ENCODE results near the gene ARPC2. TPM values are rescaled to one million over a fixed set of nuclear protein-coding genes. Genes with fewer than 3 reads are reported as not detected.

Gene ARPC2
- 346 and 401 TPM in 2 replicates for total RNA-seq

GRCh38 chr2:218216674-218217359 is at the start of gene ARPC2:
TSS of gene ARPC2 (plus strand) at chr2:218217189. CDS start at chr2:218217471, 282 bp downstream.

GRCh38 chr2:218260742-218261422 is 43.9 kb downstream of the ARPC2 start, which contains the start of gene GPBAR1:
TSS of gene GPBAR1 (plus strand) at chr2:218261015. CDS start at chr2:218262725, 1,710 bp downstream.

GRCh38 chr2:218269900-218270720 is 53.1 kb downstream of the ARPC2 start, which contains the start of the genes AAMP and PNKD:
TSS of gene AAMP (minus strand) at chr2:218270137. CDS start at chr2:218270086, 51 bp downstream.
TSS of gene PNKD (plus strand) at chr2:218270519. CDS start at chr2:218270536, 17 bp downstream.

GRCh38 chr2:218292048-218293014 is 75.3 kb downstream of the ARPC2 start, which contains the start of gene TMBIM1:
TSS of gene TMBIM1 (minus strand) at chr2:218292503. CDS start at chr2:218282141, 10,362 bp downstream.

Other genes with a start within 250 kb of the ARPC2 start
- gene TNS1, start 214.2 kb upstream of the ARPC2 start, total RNA-seq = 173 and 269 TPM in 2 replicates
- gene RUFY4, start 147.9 kb upstream of the ARPC2 start, total RNA-seq = not detected in 2 replicates
- not detected in 2 replicates for gene CXCR2, start 91.2 kb upstream of the ARPC2 start, total RNA-seq
- not detected in 2 replicates for gene CXCR1, start 50.2 kb upstream of the ARPC2 start, total RNA-seq
- gene GPBAR1, start 43.8 kb downstream of the ARPC2 start, total RNA-seq = not detected in 2 replicates
- 118 and 138 TPM in 2 replicates for gene AAMP, start 52.9 kb downstream of the ARPC2 start, total RNA-seq
- gene PNKD, start 53.3 kb downstream of the ARPC2 start, total RNA-seq = 38.3 and 43.7 TPM in 2 replicates
- 165 and 227 TPM in 2 replicates for gene TMBIM1, start 75.3 kb downstream of the ARPC2 start, total RNA-seq
- gene CATIP, start 139.7 kb downstream of the ARPC2 start, total RNA-seq = 0.59 TPM in 1 of 2 replicates, not detected in the other
- gene SLC11A1, start 165.1 kb downstream of the ARPC2 start, total RNA-seq = 0.05 and 0.30 TPM in 2 replicates
- gene CTDSP1, start 182.7 kb downstream of the ARPC2 start, total RNA-seq = 35.0 and 39.5 TPM in 2 replicates
- under 0.01 TPM in 1 of 2 replicates, not detected in the other for gene VIL1, start 201.9 kb downstream of the ARPC2 start, total RNA-seq